GM19099 (cell line): Measurements from ENCODE around the gene MAB21L3.
A peak's percentile ranks its signal among the peaks of the same experiment; 100 is the strongest.

ENCODE experiments used
- POLR2A ChIP-seq: IDR thresholded peaks from 3 replicates; pipeline ENCODE4 v1.6.1; 2011; ENCODE audit warnings: low read depth; ENCODE audit not compliant: insufficient read length; ENCODE audit errors: extremely low read depth

MAB21L3 gene

GRCh38 chr1:116110567-116111523 is at the start of gene MAB21L3:
TSS of gene MAB21L3 (plus strand) at chr1:116111399. CDS start at chr1:116112616, 1,217 bp downstream.
- TF ChIP-seq POLR2A, result peak; percentile 48

- TF ChIP-seq POLR2A, result no peak
These were observed 49.0 kb upstream of the MAB21L3 start for GRCh38 chr1:116062201-116062600.

- no peak for TF ChIP-seq POLR2A
These were observed 46.6 kb upstream of the MAB21L3 start for GRCh38 chr1:116064616-116065015.

DNA sequence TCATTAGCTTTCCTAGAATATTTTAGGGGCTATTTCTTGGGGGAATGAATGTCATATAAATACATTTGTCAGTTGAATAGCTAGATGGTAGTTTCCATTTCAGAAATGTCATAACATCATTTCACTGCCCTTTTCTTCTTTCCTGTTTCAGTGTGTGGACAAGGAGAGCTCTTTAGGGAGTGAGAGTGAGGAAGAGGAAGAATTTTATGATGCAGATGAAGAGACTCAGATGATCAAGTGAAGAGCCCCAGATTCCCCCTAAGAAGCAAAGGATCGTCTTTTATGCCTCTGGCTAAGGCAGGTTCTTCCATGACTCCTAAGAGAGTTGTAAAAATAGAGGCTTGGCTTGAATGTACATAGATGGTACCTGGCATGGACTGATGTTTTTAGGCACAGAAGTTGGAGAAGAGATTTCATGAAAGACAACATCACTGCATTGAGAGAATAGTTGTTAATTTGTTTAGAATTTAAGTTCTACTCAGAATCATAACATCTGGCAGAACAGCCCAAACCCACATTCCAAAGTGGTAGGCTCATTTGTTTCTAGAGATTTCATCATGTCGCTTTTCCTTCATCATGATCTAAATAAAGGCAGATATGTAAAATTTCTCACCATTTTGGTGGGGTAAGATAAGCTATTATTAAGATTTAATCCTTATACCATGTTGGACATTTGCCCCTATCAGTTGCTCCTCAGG is 44.2 kb upstream of the MAB21L3 start:
- TF ChIP-seq POLR2A, result no peak

DNA sequence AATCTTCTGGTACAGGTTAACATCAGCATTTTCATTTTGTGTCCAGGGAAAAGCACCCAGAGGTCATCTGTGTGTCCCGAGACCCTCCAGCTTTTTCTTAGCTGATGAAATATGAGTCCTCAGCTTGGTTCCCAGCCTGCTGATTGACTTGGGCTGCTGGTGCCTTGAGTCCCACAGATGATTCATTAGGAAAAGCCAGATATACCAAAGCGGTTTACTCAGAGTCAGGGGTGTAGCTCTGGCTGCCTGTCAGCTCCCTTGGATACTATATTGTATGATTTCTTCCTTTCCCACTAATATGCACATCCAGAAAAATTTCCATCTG is 43.7 kb upstream of the MAB21L3 start:
- TF ChIP-seq POLR2A, result no peak

GRCh38 chr1:116075575-116075974 is 35.6 kb upstream of the MAB21L3 start:
- TF ChIP-seq POLR2A, result no peak

DNA sequence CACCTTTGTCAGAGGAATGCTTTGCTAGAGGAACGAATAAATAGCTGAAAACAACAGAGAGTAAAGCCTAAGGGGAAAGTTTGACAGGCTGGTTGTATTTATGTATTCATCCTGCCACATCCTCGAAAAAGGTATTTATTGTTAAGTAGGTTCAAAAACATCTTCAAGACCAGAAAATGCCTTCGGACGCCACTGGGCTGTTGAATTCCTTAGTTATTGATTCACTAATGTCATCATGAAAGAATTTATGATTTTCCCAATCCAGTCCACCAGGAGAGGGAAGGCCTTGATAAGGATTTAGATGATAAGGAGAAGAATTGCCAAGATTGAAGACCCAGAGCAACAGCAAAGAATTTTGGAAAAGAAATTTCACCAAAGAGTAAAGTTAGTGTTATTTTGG is 35.2 kb upstream of the MAB21L3 start:
- no peak for TF ChIP-seq POLR2A

DNA sequence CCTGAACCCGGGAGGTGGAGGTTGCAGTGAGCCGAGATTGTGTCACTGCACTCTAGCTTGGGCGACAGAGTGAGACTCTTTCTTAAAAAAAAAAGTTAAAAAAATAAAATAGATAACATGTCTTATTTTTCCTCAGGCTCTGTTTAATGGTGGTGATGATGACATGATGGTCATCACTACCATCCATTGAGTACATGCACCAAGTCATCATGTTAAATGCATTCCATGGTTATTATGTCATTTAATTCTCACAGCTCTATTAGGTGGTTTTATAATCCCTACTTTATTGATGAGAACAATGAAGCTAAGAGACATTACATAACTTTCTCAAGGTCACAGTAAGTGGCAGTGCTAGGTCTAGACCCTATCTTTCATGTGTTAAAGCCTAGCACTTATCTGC is 34.4 kb upstream of the MAB21L3 start:
- no peak for TF ChIP-seq POLR2A

DNA sequence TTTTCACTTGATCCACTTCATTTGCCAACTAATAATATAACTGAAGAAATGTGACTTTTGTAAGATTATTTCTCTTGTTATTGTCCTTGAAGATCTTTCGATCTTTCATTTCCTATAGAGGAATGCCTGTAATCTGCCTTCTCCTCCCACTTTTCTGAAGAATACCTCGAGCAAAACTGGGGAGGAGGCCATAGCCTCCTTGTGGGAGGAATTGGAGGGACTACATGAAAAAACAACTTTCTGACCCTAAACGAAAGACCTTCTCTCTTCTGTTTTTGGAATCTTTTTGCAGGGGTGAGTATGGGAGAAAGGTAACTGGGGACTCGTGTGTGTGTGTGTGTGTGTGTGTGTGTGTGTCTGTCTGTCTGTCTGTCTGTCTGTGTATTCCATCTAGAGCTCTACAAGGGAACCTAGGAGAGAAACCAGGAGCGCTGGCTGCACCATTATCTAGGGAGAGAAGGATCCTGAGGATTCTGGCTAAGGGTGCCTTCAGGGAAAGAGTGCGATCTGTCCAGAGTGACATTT is 32.4 kb upstream of the MAB21L3 start:
- no peak for TF ChIP-seq POLR2A

- TF ChIP-seq POLR2A, result no peak
These were observed 23.6 kb upstream of the MAB21L3 start for GRCh38 chr1:116087628-116088027.

- no peak for TF ChIP-seq POLR2A
These were observed 21.3 kb upstream of the MAB21L3 start for GRCh38 chr1:116089870-116090269.

DNA sequence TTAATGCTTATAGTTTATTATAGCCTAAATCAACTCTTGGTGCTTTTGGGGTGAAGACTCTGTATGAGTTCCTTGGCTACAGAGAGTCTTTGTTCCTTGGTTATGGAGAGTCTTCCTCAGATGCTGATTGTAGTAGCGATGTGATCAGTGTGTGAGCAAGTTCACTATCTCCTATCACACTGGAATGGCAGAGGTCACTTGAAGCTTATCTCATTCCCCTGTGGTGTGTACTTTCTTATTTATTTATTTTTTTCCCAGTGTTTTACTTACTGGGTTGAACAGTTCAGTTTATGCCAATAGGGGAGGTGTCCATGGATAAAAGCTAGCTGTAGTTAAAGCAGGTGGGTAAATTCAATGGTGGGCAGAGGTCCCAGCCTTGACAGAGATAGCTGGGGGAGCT is 20.1 kb upstream of the MAB21L3 start:
- no peak for TF ChIP-seq POLR2A

DNA sequence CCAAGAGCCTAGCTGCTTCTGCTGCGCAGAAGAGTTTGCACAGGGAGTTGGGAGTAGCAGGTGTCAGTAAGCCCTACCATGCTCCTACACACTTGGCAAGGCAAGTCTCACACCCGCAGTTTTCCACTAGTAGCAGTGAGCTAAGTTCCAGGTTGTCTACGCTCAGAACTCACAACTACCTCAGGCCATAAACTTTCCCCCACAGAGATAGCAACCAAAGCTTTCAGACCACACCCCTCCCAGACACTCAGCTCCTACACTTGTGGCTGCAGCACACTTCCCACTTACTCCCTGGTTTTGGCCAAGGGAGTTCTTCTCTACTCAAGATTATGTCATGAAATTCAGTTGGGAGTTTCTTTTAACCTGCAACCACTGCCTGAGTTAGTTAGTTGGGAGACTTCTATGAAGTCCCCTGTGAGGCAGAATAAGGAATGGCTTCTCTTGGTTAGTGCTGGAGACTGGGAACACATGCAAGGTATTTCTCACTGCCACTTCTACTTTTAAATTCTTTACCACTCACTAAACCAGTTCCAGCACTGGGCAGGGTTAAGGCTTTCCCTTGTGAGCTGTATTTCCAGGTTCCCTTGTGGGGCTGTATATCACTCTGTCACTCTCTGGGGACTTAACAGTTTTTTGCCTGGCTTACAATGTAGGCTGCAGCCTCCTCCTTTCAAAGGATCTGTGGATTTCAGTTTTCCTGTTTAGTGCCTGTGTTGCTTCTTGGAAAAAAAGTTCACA is 18.3 kb upstream of the MAB21L3 start:
- no peak for TF ChIP-seq POLR2A

- TF ChIP-seq POLR2A, result no peak
These were observed 16.2 kb upstream of the MAB21L3 start for GRCh38 chr1:116095027-116095426.

GRCh38 chr1:116096013-116096618 is 15.1 kb upstream of the MAB21L3 start:
- TF ChIP-seq POLR2A, result no peak
